PC-9 (cell line): ENCODE measurements around the gene POLA2.

ENCODE experiments used
- CTCF ChIP-seq: fragments of 200-600 bp; sonication (generic); conservative IDR thresholded peaks from 2 replicates; pipeline ENCODE4 v1.6.1; 2017; ENCODE audit warnings: mixed run types, antibody characterized with exemption, mild to moderate bottlenecking, moderate library complexity
- EZH2 ChIP-seq: fragments of 200-600 bp; sonication (generic); IDR thresholded peaks from 2 replicates; pipeline ENCODE4 v1.8.0; 2017; ENCODE audit warnings: antibody characterized with exemption, low read depth

- TF ChIP-seq CTCF (no peak), EZH2 (no peak)
Observed at GRCh38 chr11:65288706-65289536, 27.2 kb downstream of the POLA2 start.
